GM19467 (cell line): ENCODE data around the gene YTHDF1.
"Not testable (repeated sequence)": the region's sequence is repeated elsewhere in the genome, so short reads cannot be mapped to it uniquely, and the experiment has no call there.

Source experiments
- ATAC-seq: cut with Tn5 transposase; IDR thresholded peaks from one replicate; pipeline ENCODE4 v1.9.1; 2021; ENCODE audit warnings: mild to moderate bottlenecking, moderate library complexity; ENCODE audit not compliant: unreplicated experiment

The YTHDF1 gene

DNA sequence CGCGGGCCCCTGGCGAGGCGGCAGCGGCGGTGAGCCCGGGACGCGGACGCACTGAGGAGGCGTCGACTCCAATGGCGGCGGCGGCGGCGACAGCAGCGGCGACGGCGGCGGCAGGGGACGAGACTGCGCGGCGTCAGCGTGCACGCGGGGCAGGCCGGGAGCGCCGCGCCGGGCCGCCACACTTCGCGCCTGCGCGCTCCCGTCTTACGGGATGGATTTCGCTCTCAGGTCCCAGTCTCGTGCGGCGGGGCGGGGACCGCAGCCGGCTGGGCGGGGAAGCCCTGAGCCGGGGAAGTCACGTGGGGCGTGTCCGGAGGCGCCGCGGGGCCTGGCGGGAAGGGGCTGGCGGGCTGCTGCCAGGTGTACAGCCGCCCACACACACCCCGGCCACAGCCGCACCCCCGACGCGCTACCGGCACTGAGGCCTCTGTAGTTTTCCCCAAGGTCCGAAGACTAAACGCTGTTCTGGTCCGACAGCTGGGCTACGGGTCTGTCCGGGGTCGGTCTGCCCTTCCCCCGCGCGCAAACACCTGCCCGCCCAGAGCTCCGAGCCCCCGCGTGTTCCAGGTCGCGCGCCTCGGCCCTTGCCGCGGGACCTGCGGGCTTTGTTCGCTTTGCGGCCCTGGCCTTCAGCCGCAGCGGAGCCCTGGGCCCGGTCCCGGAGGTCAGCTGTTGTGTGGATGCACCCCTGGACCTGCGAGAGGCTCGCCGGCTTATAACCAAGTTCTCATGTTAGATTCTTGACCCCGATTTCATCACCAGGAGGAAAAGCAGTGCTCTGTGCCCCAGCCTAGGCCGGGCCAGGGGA, at the start of gene YTHDF1:
Gene YTHDF1, minus strand, starts transcription at position 91 of the 808 bp plus-strand sequence. CDS start 239 bp downstream, outside the sequence.
- ATAC-seq: peak; percentile 80

DNA sequence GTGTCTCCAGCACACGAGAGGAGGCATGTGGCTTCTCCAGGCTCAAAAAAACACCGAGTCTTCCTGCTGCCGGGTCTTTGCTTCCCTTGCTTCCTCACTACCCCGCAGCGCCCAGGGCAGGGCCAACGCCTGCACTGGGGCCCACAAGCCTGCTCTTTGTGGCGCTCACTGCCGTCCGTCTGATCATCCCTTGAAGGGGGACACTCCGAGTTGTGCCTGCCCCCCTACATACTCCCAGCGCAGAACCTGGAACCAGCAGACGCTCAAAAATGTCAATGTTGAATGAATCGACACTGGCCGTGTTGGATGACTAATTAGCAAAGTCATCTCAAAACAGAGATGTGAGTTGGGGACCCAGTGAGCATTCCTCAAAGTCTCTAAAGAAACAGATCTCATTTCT, 48.6 kb upstream of the YTHDF1 start:
- no peak for ATAC-seq

DNA sequence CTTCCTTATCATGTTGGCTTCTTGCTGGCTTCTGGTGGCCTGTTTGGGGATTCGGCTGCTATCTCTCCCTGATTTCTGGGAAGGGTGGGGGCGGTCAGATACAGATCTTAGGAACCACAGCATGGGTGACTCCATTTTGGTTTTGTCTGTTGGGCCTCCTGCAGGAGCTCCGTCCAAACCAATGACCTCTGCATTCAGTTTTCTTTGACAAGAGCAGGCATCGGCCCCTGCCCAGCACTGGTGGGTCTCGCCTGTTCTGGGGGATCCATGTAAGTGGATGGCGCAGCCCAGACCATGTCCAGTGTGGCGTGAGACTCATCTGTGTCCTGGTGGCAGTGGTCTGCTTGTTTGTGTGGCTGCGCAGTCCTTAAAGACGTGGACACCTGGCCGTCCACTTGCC, 48.1 kb upstream of the YTHDF1 start:
- ATAC-seq: no peak

DNA sequence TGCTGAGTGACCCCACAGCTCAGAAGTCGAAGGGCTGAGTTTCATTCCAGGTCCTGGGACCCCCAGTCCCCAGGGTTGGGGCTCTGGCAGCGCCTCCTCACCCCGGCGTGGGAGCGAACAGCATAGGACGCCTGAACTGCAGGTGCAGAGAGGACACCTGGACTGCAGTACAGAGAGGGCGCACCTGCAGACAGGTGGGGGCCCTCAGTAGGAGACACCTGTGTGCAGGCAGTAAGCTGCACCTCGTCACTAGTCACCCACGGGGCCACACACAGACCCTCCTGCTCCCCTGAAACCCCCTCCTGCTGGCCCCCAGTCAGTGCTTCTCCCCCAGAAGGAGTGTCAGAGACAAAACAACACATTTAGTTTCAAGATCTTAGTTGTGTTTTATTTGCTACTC, 46.9 kb upstream of the YTHDF1 start:
- ATAC-seq: no peak

DNA sequence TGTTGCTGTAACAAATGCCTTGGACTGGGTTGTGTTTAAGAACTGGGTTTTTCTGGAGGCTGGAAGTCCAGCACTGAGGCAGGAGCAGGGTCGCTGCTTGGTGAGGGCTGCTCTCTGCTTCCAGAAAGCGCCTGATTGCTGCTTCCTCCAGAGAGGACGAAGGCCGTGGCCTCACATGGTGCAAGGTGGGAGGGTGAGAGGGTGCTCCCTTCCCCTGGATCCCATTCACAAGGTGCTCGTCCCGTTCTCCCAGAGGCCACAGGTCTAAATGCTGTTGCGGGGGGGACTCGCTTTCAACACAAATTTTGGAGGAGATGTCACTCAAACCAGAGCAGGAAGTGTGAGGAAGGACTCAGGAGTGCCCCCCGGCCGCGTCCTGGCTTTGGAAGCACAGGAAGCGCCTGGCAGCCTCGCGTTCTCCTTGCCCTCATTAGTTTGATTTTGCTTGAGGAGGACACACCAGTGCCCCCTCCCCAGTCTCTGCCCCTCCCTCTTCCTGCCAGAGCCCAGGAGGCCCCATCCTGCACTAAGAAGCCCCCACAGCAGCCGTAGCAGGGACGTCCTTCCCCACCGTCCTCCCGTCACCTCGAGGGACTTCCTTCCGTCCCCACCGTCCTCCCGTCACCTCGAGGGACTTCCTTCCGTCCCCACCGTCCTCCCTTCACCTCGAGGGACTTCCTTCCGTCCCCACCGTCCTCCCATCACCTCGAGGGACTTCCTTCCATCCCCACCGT, 46.0 kb upstream of the YTHDF1 start:
- no peak for ATAC-seq

DNA sequence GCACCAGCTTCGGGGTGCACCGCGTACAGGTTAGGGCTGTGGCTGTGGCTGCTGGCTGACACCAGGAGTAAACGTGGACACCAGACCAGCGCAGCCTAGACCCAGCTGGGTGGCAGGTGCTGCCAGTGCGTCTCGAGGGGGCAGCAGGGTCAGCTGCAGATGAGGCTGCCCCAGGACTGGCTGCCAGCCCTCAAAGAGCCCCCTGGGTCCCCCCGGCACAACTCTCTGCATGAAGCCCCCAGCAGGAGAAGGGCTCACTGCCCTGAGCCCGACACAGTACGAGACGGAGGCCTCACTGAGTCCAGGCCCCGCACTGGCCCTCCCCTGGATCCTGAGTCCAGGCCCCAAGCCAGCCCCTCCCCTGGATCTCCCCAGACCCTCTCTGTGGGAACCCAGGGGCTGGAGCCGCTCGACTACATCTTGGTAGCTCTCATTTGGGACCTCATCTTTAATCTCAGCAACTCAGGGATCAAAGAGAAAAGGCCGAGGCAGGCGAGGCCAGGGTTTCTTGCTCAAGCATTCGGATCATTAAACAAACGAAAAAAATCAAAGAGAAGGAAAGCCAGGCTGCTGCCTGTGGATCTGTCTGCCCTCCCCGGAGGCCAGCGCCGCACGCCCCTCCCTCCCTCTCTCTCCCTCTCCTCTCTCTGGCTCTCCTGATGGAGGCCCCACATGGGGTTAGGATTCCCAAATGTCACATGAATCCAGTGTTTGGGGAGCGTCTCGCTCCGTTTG, 45.3 kb upstream of the YTHDF1 start:
- no peak for ATAC-seq

DNA sequence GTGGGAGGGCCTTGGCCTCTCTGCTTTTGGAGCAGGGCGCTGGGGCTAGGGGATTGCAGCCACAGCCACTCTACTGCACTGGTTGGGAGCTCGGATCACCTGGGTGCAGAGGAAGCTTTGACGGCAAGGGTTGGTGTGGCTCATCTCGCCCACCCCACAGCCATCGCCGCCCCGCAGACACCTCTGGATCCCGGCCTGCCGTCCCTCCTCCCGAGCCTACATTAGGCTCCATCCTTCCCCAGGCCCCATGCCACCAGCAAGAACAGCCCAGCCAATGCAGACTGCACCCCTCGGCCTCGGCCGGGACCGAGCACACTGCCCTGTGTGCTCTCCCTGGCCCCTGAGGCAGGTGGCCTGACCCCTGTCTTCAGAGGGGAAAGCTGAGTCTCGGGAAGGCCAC, 44.6 kb upstream of the YTHDF1 start:
- no peak for ATAC-seq

DNA sequence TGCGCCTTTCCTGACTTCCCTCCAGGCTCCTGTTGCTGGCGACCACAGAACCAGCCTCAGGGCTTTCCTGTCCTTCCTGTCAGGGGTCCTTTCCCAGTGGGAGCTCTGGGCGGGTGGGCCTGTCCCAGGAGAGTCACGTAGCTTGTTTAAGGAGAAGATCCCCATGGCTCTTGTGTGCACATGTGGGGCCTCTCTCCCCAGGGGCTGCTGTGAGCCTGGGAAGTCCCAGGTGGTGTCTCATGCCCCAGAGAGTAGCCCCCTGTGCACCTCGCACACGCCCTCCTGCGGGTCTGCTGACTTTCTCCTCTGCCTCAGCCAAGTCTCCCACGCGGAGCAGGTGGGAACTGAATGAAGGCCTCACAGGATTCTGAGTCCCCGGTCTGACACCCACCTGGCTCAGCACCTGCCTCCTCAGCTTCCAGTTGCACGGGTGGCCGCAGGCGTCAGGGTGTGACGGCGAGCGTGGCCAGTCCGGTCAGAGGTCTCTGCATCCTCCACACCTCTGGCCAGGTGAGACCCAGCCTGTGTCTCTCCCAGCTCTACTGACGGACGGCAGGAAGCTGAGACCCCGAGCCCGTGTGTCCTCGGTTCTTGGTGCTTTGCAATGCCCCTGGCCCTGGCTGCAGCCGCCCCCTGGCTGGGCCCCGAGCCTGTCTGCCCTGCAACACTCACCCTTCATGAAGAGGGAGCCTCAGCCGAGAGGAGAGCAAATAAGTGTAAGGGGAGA, 44.0 kb upstream of the YTHDF1 start:
- ATAC-seq: no peak

DNA sequence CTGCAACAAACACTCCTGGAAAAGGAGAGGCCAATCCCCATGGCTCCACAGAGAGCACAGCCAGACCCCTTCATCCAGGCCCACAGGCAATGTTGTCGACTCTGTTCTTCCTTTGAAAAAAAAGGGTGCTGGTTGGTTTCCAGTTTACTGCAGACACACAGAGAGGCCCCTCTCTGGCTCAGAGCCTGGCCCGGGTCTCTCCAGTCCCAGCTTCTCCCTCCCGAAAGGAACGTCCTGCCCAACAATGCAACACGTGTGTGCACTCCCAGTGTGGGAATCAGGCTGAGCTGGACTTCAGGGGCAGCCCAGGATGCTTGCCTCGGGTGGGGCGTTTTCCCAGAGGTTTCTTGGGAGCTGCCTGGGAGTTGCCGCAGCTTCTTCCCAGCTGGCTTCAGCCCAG, 42.9 kb upstream of the YTHDF1 start:
- no peak for ATAC-seq

DNA sequence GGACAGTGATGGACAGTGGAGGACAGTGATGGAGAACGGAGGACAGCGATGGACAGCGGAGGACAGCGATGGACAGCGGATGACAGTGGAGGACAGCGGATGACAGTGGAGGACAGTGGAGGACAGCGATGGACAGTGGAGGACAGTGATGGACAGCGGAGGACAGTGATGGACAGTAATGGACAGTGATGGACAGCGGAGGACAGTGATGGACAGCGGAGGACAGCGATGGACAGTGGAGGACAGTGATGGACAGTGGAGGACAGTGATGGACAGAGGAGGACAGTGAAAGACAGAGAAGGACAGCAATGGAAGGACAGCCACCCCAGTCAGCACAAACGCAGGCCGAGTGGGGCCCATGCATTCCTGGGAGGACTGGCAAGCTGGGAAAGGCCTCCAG, 41.7 kb upstream of the YTHDF1 start:
- no peak for ATAC-seq

DNA sequence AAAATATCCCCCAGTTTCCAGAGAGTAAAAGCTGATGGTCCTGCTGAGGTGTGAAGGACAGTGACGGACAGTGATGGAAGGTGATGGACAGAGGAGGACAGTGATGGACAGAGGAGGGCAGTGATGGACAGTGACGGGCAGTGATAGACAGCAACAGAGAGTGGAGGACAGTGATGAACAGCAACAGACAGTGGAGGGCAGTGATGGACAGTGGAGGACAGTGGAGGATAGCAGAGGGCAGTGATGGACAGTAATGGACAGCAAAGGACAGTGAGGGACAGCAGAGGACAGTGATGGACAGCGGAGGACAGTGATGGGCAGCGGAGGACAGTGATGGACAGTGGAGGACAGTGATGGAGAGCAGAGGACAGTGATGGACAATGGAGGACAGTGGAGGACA, 41.0 kb upstream of the YTHDF1 start:
- no peak for ATAC-seq

DNA sequence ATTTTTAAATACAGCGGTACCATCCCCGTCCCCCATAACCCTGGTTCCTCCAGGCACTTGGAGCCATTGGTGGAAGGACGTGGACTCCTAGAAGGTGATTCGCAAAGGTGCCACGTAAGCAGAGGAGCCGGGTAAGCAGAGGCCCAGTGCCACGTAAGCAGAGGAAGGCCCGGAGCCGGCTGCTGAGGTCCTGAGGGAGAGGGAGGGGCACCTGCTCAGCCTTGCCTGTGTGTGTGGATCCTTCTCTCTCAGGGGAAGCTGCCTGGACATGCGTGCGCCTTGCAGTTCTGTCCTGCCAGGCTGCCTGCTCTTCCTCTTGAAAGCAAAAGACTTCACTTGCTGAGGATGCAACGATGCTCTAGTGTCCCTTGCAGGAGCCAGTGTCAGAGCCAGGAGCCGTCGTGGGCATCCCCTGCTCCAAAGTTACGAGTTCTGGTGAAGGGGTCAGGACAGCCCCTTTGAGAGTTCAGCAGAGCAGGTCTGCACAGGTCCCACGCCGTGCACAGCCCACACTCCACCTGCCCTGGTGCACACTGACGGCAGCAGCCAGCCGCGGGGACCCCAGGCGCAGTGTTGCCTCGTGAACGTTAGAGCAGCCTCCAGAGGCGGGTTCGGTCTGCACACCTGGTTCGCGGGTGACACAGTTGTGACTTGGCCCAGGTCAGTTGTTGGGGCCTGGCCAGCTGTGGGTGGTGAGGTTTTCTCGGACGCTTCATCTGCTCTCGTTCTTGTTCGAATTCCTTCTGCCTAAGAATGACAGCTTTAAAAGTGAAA, 40.2 kb upstream of the YTHDF1 start:
- no peak for ATAC-seq

DNA sequence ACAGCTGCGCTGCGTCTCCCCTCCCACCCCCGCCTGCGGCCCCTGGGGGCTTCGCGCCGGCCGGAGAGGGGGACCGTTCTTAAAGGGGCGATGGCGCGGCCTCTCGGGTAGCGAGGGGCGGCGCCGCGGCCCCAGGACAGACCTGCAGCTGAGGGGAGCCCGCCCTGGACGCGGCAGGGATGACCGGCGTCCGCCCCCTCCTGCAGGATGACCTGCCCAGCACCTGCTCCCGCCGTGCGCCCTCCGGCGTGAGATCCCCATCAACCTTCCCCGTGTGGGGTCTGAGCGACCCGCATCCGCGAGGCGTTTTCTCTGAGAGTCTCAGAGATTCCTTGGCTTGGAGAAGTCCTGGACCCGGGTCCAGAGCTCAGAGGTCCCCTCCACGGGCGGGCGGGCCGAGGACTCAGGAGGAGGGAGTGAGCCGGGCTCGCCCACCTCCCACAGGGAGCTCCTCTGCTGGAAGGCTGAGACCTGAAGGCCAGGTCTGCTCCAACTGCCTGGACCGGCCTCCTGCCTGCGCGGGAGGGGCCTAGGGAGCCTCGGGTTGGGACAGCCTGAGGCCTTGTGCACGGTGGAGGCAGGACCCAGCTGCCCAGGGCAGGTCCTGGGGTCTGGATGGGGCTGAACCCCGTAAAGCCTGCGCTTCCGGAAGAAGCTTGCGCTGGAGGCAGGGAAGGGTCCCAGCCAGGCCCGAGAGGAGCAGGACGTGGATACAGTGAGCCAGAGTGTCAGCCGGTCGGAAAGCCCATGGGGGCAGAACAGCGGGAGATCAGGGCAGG, 38.9 kb upstream of the YTHDF1 start:
- ATAC-seq: no peak

DNA sequence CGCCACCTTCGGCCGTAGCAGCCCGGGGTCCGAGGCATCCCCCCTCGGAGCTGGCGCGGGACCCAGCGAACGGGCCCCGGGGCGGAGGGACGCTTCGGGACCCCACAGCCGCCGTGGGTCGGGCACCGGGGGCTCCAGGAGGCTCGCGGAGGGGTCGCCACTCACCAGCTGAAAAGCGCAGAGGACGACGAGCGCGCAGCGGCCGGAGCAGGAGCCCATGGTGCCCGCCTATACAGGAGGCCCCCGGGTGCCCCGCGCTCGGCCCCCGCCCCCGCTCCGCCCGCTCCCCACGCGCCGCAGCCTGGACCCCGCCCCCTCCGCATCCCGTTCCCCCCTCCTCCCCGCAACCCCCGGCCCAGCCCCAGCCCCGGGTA, 38.3 kb upstream of the YTHDF1 start, which contains the start of gene NKAIN4:
Gene NKAIN4, minus strand, starts transcription at position 232 of the 374 bp plus-strand sequence. Its CDS starts 13 bp downstream, at position 219.
- ATAC-seq: no peak

DNA sequence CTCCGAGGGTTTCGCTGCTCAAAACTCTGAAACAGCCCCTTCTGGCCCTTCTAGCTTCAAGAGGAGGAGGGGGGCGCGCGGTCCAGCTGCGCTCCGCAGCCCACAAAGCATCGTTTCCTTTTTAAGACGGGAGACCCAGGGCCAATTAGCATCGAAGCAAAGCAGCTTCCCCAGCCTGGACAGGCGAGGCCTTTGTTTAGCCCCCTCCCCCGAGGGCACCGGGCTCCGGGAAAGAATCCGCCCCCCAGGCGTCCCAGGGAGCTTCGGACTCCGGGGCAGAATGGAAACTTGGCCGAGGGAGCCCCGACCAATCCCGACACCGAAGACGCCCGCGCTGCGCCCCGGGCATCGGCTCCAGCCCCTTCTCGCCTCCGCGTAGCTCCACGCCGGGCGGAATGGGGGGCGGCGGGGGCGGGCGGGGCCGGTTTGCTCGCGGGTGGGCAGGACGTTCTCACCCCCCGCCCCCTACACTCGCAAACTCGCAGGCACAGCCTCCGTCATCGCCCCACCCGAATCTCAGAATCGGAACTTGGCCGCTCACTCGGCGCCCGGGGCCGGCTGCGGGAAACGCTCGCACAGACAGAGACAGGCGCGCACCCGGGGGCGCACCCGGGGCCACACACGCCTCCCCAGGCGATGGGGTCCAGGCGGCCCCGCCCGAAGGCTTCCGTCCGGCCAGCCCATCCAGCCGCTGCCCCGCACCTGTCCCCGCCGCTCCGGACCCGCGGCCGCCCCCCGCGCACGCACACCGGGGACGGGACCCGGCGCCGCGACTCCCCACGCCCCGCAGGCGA, 37.7 kb upstream of the YTHDF1 start:
- no peak for ATAC-seq

DNA sequence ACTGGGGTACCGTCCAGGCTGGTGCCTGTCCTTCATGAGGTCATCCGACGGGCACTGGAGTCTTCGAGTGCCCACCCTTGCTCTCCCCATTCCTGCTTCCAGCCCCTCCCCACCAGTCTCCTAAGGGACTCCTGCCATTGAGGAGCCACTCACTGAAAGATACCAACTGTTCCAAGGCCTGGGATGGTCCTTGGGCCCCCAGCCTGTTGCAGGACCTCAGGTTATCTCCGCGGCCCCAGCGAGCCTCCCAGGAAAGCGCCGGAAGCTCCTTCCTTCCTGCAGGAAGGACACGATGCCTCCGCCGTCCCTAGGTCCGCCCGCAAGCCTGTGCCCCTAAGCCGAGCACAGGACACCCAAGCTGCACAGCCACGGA, 37.1 kb upstream of the YTHDF1 start:
- no peak for ATAC-seq

DNA sequence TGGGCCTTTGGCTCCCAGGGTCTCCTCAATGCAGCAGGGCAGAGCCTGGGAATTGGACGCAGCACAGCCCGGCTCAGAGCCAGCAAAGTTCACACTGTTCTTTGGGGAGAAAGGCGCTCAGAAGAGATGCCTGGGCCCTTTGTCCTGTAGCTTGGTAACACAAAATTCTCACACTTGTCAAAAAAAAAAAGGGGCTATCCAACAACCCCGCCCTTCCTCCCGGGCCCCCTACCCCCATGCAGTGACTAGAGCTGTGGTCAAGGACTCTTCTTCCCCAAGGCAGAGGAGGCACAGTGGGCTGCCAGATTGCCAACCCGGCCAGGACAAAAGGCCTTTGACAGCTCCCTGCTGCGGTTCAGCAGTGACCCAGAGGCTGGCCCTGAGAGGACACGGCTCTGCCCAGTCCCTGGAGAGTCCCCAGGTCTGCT, 36.4 kb upstream of the YTHDF1 start:
- ATAC-seq: no peak

DNA sequence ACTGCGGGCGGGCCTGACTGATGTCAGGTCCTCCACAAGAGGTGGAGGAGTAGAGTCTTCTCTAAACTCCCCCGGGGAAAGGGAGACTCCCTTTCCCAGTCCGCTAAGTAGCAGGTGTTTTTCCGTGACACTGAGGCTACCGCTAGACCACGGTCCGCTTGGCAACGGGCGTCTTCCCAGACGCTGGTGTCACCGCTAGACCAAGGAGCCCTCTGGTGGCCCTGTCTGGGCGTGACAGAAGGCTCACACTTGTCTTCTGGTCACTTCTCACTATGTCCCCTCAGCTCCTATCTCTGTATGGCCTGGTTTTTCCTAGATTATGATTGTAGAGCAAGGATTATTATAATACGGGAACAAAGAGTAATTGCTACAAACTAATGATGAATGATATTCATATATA, 35.4 kb upstream of the YTHDF1 start:
- ATAC-seq: not testable (repeated sequence)

DNA sequence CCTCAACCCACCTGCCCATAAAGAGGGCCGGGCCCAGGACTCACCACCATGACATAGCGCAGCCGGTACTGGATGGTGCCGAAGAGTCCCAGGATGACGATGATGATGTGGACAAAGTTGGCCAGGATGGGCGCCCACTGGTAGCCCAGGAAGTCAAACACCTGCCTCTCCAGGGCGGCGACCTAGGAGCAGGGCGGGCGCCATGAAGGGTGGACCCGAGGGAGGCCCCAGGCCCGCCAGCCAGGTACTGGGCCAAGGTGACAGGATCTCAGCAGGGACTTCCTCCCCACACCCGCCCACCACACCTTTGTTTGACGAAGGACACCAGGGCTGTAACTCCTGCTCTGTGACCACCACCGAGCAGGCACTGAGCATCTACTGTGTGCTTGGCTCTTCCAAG, 34.0 kb upstream of the YTHDF1 start:
- ATAC-seq: no peak
